GM21619 (cell line): ENCODE measurements around the gene BCL7B.
"Not testable (repeated sequence)": the region's sequence is repeated elsewhere in the genome, so short reads cannot be mapped to it uniquely, and the experiment has no call there.

Experiments
- ATAC-seq: cut with Tn5 transposase; IDR thresholded peaks from one replicate; pipeline ENCODE4 v1.9.1; 2021; ENCODE audit not compliant: unreplicated experiment

The BCL7B gene

GRCh38 chr7:73537051-73537450 lies 20.4 kb downstream of the BCL7B start:
- ATAC-seq = no peak

GRCh38 chr7:73536479-73536878 lies 21.0 kb downstream of the BCL7B start:
- no peak for ATAC-seq

DNA sequence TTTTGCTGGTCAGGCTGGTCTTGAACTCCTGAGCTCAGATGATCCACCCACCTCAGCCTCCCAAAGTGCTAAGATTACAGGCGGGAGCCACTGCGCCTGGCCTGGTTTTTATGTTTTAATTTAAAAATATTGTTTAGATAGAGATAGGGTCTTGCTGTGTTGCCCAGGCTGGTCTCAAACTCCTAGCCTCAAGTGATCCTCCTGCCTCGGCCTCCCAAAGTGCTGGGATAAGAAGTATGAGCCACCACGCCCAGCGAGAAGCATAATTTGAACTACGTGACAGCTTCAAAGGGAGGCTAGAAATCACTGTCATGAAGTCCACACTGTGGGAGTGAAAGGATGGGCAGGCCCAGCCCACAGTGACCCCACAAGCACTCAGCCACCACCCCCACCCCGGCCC lies 21.6 kb downstream of the BCL7B start:
- not testable (repeated sequence) for ATAC-seq

DNA sequence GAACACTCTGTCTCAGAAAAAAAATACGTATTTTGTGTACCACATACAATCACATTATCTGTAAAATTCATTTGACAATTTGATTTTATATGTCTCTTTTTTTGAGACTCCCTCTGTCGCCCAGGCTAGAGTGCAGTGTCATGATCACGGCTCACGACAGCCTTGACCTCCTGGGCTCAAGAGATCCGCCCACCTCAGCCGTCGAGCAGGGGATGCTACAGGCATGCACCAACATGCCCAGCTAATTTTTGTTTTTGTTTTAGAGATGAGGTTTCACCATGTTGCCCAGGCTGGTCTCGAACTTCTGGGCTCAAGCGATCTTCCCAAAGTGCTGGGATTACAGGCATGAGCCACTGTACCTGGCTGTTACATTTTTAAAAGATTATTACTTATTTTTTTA lies 23.7 kb downstream of the BCL7B start:
- no peak for ATAC-seq

GRCh38 chr7:73532224-73532623 lies 25.3 kb downstream of the BCL7B start:
- ATAC-seq = no peak

GRCh38 chr7:73530800-73531199 lies 26.7 kb downstream of the BCL7B start:
- ATAC-seq = no peak

DNA sequence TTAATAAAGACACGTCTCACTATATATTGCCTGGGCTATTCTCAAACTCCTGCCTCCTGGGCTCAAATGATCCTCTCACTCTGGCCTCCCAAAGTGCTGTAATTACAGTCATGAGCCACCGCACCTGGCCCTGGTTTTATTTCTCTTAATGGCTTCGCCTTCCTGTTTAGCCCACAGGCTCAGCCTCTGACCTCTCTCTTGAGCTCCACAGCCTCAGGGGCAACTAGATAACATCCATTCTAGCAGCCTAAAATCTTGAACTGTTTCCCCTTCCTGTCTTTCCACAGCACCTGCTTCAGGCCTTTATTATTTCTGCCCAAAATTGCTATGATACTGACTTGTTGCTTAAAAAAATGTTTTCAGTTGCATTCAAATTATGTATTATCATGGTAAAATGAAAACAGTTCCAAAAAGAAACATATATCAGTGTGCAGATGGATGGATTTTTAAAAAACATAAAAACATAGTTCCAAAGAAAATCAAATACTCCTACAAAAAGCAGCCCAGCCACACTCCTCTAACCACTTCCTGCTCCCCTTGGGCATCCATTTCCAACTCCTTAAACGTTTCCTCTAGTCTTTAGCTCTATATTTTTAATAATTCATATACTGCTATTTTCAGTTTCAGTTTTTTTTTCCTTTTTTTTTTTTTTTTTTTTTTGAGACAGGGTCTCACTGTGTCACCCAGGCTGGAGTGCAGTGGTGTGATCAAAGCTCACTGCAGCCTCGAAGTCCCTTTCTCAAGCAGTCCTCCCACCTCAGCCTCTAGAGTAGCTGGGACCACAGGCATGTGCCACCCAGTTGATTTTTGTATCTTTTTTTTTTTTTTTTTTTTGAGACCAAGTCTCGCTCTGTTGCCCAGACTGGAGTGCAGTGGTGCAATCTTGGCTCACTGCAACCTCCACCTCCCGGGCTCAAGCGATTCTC lies 30.3 kb downstream of the BCL7B start:
- ATAC-seq = no peak

- ATAC-seq = not testable (repeated sequence)
Measured at GRCh38 chr7:73526158-73526494, 31.4 kb downstream of the BCL7B start.

DNA sequence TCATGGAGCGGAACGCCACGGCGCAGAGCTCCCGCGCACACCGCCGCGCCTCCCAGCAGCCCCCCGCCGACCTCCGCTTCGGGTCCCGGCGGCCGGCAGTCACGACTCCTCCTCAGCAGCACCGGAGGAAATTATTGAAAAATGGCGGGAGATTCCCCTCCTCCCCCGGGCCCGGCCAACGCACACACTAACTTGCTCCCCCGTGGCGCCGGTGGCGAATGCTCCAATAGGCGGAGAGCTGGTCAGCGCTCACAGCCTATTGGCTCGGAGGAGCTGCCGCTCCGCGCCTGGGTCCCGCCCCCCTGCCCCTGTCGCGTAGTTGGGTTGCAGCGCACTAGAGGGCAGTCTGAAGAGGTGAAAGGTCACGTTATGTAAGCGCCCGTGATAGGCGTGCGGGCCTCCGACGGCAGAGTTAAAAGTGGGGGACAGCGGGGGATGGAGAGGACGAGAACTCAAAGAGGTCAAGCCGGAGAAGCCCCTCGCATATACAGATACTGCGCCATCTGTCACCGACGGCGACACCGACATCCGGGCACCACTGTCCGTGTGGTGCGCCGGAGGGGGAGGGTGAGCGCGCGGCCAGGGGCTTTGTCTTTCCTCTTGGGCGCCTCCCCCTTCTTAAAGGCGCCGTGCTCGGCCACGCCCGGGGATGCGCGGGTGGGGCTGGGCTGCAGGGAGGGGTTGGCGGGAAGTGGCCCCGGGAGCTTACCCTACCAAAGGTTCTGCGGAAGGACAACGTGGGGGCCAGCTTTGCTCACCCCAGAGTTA lies 35.2 kb downstream of the BCL7B start, which contains the start of gene BAZ1B:
BAZ1B (minus strand) TSS at position 189 of the 768 bp plus-strand sequence. CDS start 360 bp downstream, outside the sequence.
- peak; percentile 83 for ATAC-seq

- ATAC-seq = peak; percentile 31
Measured at GRCh38 chr7:73521636-73522104, 35.8 kb downstream of the BCL7B start.

DNA sequence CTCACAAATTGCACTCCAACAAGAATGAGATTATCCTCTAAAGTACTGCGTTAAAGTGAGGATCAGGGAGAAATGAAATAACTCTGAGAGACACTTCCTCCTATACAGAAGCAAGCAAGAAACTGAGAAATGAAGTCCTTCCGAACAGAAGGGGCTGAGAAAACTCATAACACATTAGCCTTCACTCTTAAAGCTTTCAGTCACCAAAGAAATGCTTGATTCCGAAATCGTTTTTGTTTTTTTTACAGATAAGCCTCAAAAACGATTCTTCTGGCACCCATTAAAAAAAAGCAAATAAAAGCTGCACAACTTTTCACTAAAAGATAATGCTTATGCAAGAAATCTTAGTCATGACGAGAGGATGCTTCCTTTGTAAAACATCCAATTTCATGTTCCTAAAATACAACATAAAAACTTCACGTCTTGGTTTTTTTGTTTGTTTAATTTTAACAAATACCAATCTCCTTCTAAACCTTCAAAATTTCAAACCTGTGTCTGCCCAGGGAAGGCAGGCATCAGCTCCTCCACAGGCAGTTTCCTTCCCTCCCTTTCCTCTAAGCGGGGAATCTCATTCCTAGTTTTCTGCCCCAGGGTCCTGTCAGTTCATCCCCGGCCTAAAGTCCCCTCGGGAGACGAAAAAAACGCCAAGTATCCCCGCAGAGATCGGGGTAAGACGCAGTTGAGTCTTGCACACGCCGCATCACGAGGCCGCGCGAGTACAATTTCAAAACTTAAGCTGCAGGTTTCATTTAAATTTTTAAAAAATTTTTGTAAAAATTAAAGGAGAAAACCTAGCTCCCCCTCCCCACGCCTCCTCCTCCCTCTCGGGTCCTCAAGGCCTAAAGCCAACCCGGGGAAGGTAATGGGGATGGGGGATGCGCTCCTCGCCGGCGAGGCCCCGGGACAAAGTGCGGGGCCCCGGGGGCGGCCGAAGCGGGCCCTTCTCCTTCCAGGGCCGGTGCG lies 36.5 kb downstream of the BCL7B start:
- no peak for ATAC-seq

DNA sequence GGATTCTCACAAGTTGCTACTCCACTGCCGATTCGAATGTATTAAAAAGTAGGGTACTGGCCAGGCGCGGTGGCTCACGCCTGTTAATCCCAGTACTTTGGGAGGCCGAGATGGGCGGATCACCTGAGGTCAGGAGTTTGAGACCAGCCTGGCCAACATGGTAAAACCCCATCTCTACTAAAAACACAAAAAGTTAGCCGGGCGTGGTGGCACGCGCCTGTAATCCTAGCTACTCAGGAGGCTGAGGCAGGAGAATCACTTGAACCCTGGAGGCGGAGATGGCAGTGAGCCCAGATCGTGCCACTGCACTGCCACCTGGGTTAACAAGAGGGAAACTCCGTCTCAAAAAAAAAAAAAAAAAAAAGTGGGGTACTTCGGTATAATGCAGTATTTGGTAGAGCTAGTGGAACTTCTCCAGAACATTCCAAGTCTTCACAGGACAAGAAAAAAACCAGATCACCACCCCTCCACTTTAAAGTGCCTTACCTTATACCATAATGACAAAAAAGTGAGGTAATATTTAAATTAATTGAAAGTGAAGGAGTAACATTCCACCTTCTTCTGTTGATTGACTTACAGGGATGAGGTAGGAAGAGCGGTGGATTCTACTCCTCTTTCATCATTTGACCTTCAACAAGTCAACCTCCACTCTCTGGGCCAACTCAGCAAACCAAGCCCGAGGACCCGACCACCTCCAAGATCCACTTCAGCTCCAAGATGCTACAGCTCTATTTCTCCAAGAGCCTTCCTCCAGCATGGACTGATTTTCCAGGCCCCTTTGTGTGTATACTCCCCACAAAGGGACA lies 37.4 kb downstream of the BCL7B start:
- ATAC-seq = no peak

DNA sequence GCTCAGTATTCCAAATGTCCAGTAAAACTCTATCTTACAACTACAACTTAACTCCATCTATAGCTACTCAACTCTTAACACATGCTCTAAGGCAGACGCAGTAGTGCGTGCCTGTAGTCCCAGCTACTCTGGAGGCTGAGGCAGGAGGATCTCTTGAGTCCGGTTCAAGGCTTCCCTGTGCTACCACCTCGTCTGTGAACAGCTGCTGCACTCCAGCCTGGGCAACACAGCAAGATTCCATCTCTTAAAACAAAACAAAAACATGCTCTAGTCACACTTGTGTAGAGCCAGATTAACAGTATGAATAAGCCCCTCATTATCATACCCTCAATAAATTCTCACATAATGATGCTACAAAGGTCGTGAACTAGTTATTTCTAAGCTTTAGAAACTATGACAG lies 39.0 kb downstream of the BCL7B start:
- ATAC-seq = no peak

DNA sequence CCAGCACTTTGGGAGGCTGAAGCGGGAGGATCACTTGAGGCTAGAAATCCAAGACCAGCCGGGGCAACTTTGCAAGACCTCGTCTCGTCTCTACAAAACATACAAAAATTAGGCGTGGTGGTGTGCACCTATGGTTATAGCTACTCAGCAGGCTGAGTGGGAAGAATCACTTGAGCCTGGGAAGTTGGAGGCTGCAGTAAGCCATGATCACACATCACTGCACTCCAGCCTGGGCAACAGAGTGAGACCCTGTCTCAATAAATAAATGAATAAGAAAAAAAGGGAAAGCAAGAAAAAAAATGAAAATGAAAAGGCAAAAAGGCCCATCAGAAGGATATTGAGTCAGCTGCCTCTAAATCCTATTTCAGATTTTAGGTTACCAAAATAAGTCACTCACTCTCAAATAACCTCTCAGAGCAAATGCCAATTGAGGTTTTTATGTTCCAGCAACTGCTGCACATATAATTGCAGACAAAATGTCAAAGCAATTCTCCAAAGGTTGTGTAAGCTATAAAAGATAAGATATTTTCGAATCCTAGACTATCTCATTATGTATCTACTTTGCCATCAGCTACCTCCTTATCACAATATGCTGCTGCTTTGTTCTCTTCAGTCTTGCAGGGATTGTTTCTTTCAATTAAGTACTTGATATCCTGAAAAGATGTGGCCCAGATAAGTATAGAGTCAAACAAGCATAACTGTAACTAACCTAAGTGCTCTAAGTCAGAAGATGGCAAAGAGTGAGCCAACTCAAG lies 40.1 kb downstream of the BCL7B start:
- no peak for ATAC-seq

DNA sequence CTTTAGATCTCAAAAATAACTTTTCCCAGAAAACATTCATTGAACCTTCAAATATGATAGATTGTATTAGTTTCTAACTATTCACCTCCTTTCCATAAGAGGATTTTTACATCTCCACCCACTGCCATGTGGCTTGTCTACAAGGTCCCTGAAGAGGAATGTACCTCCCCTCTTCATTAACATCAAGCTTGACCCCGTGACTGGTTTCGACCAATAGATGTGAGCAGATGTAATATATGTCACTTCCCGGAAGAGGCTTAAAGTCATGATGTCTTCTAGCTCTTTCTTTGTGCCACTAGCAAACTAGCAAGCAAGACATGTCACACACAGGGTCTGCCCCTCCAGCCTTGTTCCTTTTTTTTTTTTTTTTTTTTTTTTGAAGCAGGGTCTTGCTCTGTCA lies 42.3 kb downstream of the BCL7B start:
- no peak for ATAC-seq

DNA sequence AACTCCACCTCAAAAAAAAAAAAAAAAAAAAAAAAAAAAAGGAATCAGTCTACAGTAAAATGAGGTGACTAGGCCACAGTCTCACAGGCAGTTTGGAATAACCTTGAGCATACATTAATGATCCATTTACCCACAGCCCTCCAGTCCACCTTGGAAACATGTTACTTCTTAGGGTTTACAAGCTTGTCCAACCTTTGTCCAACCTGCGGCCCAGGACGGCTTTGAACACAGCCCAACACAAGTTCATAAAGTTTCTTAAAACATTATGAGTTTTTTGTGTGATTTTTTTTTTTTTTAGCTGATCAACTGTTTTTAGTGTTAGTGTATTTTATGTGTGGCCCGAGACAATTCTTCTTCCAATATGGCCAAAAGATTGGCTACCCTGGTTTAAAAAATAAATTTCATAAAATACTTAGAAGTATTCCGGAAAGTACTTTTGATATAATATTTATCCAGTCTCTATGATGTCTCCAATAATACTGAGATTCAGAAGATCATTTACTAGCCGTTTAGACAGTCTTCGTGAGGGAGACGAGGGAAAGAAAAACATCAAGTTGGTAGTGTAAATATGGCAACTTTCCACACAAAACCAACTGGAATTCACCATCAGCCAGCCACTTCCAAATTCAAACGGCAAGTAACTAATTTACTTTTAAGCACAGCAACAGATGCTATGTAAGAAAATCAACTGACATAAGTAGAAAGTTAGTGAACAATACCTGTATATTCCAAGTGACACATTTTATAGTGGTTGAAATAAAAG lies 45.3 kb downstream of the BCL7B start:
- ATAC-seq = no peak

DNA sequence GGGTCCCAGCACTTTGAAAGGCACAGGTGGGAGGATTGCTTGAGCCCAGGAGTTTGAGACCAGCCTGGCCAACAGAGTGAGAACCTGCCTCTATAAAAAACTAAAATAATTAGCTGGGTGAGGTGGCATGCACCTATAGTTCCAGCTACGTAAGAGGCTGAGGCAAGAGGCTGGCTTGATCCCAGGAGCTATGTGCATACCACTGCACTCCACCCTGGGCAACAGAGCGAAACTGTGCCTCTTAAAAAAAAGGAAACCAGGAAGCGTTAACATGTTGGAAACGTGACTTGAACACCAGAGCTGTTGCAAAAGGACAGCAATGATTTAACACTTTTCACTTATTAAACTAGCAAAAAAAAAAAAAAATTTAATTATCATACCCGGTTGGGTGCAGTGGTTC lies 48.0 kb downstream of the BCL7B start:
- no peak for ATAC-seq

- ATAC-seq = no peak
Measured at GRCh38 chr7:73507556-73507955, 49.9 kb downstream of the BCL7B start.

- ATAC-seq = no peak
Measured at GRCh38 chr7:73504920-73505319, 52.6 kb downstream of the BCL7B start.
